ENCODE results near the gene RPUSD1.

DNA sequence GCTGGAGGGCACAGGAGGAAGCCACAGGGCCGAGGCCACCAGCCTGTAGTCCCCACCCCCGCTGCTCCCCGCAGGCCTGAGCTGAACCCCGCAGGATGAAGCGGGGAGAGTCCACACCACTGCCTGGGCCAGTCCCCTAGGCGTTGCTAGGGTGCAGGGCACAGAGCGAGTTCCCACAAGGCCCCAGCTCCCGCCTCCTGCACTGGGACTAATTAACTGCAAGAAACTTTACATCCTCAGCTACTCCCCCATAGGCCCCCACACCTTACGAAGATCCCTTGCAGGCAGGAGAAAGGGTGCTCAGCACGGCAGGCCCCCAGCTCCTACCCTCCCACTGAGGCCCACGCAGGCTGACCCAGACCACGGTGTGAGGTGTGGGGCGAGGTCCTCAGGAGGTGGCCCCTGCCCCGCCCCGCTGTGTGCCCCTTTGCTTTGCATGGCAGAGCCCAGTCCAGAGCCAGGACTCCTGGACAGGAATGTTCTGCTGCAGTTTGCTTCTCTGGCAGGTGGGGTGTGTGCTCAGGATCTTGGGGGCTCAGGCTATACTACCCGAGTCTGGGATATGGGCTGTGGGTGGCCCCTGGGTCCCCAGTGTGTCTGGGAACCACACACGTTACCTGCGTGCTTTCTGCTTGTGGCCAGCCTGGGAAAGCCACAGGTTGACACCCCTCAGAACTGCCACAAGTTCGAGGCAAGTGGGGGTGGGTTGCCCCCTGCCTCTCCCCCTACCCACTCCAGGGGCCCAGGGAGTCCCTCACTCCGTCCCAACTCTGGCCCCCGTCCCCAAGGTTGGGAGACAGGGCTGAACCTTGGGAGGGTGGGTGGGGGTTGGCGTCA lies 11.1 kb upstream of the RPUSD1 start:
- no peak for TF ChIP-seq CEBPB (IDR thresholded peaks at IDR 0.05; ENCODE audit: low read depth)
- TF ChIP-seq, protein P1, sequence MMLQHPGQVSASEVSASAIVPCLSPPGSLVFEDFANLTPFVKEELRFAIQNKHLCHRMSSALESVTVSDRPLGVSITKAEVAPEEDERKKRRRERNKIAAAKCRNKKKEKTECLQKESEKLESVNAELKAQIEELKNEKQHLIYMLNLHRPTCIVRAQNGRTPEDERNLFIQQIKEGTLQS (IDR thresholded peaks at IDR 0.05): no peak
- TF ChIP-seq EZH2phosphoT487 (IDR thresholded peaks at IDR 0.05; ENCODE audit: borderline replicate concordance): no peak
- no peak for TF ChIP-seq POLR2A (IDR thresholded peaks at IDR 0.05; ENCODE audit: borderline replicate concordance, extremely low read depth, insufficient read depth, insufficient read length)
- TF ChIP-seq RAD21 (IDR thresholded peaks at IDR 0.05; ENCODE audit: low read depth): no peak
- TF ChIP-seq, protein P2, sequence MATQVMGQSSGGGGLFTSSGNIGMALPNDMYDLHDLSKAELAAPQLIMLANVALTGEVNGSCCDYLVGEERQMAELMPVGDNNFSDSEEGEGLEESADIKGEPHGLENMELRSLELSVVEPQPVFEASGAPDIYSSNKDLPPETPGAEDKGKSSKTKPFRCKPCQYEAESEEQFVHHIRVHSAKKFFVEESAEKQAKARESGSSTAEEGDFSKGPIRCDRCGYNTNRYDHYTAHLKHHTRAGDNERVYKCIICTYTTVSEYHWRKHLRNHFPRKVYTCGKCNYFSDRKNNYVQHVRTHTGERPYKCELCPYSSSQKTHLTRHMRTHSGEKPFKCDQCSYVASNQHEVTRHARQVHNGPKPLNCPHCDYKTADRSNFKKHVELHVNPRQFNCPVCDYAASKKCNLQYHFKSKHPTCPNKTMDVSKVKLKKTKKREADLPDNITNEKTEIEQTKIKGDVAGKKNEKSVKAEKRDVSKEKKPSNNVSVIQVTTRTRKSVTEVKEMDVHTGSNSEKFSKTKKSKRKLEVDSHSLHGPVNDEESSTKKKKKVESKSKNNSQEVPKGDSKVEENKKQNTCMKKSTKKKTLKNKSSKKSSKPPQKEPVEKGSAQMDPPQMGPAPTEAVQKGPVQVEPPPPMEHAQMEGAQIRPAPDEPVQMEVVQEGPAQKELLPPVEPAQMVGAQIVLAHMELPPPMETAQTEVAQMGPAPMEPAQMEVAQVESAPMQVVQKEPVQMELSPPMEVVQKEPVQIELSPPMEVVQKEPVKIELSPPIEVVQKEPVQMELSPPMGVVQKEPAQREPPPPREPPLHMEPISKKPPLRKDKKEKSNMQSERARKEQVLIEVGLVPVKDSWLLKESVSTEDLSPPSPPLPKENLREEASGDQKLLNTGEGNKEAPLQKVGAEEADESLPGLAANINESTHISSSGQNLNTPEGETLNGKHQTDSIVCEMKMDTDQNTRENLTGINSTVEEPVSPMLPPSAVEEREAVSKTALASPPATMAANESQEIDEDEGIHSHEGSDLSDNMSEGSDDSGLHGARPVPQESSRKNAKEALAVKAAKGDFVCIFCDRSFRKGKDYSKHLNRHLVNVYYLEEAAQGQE (IDR thresholded peaks at IDR 0.05; ENCODE audit: low read depth): no peak

Measured in HCT116 (cell line).